GM19025 (cell line): Measurements from ENCODE around the gene RUNX1.
A peak's percentile ranks its signal among the peaks of the same experiment; 100 is the strongest.
"Not testable (repeated sequence)": the region's sequence is repeated elsewhere in the genome, so short reads cannot be mapped to it uniquely, and the experiment has no call there.

Experiments used
- ATAC-seq: cut with Tn5 transposase; IDR thresholded peaks from one replicate; pipeline ENCODE4 v1.9.1; 2021; ENCODE audit warnings: mild to moderate bottlenecking, low read depth, moderate library complexity; ENCODE audit not compliant: unreplicated experiment

RUNX1 gene

GRCh38 chr21:34996304-34997101, 52.6 kb downstream of the RUNX1 start:
- ATAC-seq: no peak

- ATAC-seq: no peak
Measured at GRCh38 chr21:34995979-34996303, 53.2 kb downstream of the RUNX1 start.

GRCh38 chr21:34994766-34995631, 54.1 kb downstream of the RUNX1 start:
- ATAC-seq: no peak

GRCh38 chr21:34993521-34993921, 55.6 kb downstream of the RUNX1 start:
- ATAC-seq: not testable (repeated sequence)

- no peak for ATAC-seq
Measured at GRCh38 chr21:34992736-34993398, 56.2 kb downstream of the RUNX1 start.

- no peak for ATAC-seq
Measured at GRCh38 chr21:34992180-34992579, 56.9 kb downstream of the RUNX1 start.

GRCh38 chr21:34991366-34991957, 57.6 kb downstream of the RUNX1 start:
- no peak for ATAC-seq

GRCh38 chr21:34990842-34991241, 58.3 kb downstream of the RUNX1 start:
- no peak for ATAC-seq

GRCh38 chr21:34989337-34990151, 59.6 kb downstream of the RUNX1 start:
- ATAC-seq: no peak

- ATAC-seq: no peak
Measured at GRCh38 chr21:34988625-34989024, 60.5 kb downstream of the RUNX1 start.

GRCh38 chr21:34988139-34988538, 61.0 kb downstream of the RUNX1 start:
- ATAC-seq: no peak

GRCh38 chr21:34987501-34988072, 61.5 kb downstream of the RUNX1 start:
- no peak for ATAC-seq

GRCh38 chr21:34986561-34987500, 62.3 kb downstream of the RUNX1 start:
- peak; percentile 77 for ATAC-seq

GRCh38 chr21:34984356-34985058, 64.6 kb downstream of the RUNX1 start:
- no peak for ATAC-seq

- no peak for ATAC-seq
Measured at GRCh38 chr21:34983680-34984086, 65.4 kb downstream of the RUNX1 start.

GRCh38 chr21:34981791-34982190, 67.3 kb downstream of the RUNX1 start:
- no peak for ATAC-seq

- ATAC-seq: no peak
Measured at GRCh38 chr21:34980423-34981115, 68.5 kb downstream of the RUNX1 start.
